Testis (tissue), 3 donors: ENCODE data around the gene CKS1B. TPM values are rescaled to one million over a fixed set of nuclear protein-coding genes. Genes with fewer than 3 reads are reported as not detected.
A peak's percentile ranks its signal among the peaks of the same experiment; 100 is the strongest.

Experiments used
- DNase-seq: peaks from one replicate; pipeline ENCODE4 v3.0.0-alpha.2; 2019
- H3K27ac ChIP-seq, 2 donors: fragments of 200-600 bp; sonication (generic); one replicate each; pipeline ENCODE4 v1.5.1; 2019
- H3K27me3 ChIP-seq: fragments of 200-600 bp; sonication (generic); one replicate; pipeline ENCODE4 v1.5.1; 2019
- H3K36me3 ChIP-seq: fragments of 200-600 bp; sonication (generic); one replicate; pipeline ENCODE4 v1.5.1; 2017; ENCODE audit warnings: low read depth; ENCODE audit errors: missing control alignments
- H3K4me1 ChIP-seq: fragments of 200-600 bp; sonication (generic); one replicate; pipeline ENCODE4 v1.5.1; 2019
- H3K4me3 ChIP-seq, 2 donors: fragments of 200-600 bp; sonication (generic); one replicate each; pipeline ENCODE4 v1.5.1; 2017 to 2019
- H3K9me3 ChIP-seq: fragments of 200-600 bp; sonication (generic); one replicate; pipeline ENCODE4 v1.5.1; 2017
- CTCF ChIP-seq, 3 experiments: fragments of 450-650 bp in 2 of 3; fragments of 200-600 bp in 1 of 3; sonication (generic) in 1 of 3; IDR thresholded peaks; one replicate each; pipeline ENCODE4 v1.5.1; 2016 to 2019; ENCODE audit warnings: antibody characterized with exemption in 3 of 3, mild to moderate bottlenecking in 2 of 3, moderate library complexity in 1 of 3
- POLR2A ChIP-seq: fragments of 450-650 bp; IDR thresholded peaks from one replicate; pipeline ENCODE4 v1.6.1; 2017; ENCODE audit warnings: antibody characterized with exemption, mild to moderate bottlenecking, moderate library complexity
- WGBS, 2 donors: methylation state at CpG; one replicate each; pipeline ENCODE4 v1.1.5; 2018; 5-methylcytosine and 5-hydroxymethylcytosine counted together
- intact Hi-C: fragments of 100-400 bp; cut with DNase I; formaldehyde crosslinking; loops from one replicate; pipeline ENCODE4 v1.15.1; 2023; ENCODE audit warnings: low total_unique reads
- polyA plus RNA-seq: library from polyadenylated mRNA; stranded (reverse); fragments of 350-450 nt; fragmentation: Illumina TruSeq; extraction: RNeasy Lipid Tissue Mini Kit (QIAGEN cat#74804); gene quantifications from one replicate; pipeline ENCODE4 v1.2.3, GENCODE V29; 2014; ENCODE audit warnings: low read depth, low replicate concordance; ENCODE audit not compliant: insufficient read depth
- total RNA-seq, 2 donors: library from RNA; depleted of rRNA; stranded (reverse); fragments of >200 nt; gene quantifications; one replicate each; pipeline ENCODE4 v1.2.3, GENCODE V29; 2016

Gene CKS1B
- total and polyA plus RNA-seq, 3 donors from 2014 or later, result 45.5 to 100 (median 84.3) TPM

GRCh38 chr1:154937988-154938386 lies 36.5 kb upstream of the CKS1B start:
- Histone ChIP-seq H3K36me3 (no peaks in the 10 kb centered on the region), H3K4me3 (no peak overlapping the region), H3K27me3 (no peaks in the 10 kb centered on the region), H3K4me1 (peaks cover 42% of the 10 kb centered on the region), H3K27ac (peak overlapping the region; percentile 98 to 99), H3K9me3 (no peaks in the 10 kb centered on the region)
- DNase-seq, result no peak
- 63 to 66% methylated on average over 8 of the region's 8 CpGs for WGBS, 2 donors
- TF ChIP-seq POLR2A, result no peak
- TF ChIP-seq CTCF (IDR thresholded peaks at IDR 0.05), result no peak
- intact Hi-C loops, result no loop called here

- Histone ChIP-seq H3K4me3 (no peak overlapping the region), H3K9me3 (no peaks in the 10 kb centered on the region), H3K27ac (peak overlapping the region; percentile 98 to 99), H3K27me3 (no peaks in the 10 kb centered on the region), H3K36me3 (no peaks in the 10 kb centered on the region), H3K4me1 (peaks cover 47% of the 10 kb centered on the region)
- intact Hi-C loops, result no loop called here
- no peak for TF ChIP-seq CTCF (IDR thresholded peaks at IDR 0.05)
- TF ChIP-seq POLR2A, result no peak
- DNase-seq, result peak; percentile 70
- WGBS, 2 donors, result 86 to 88% methylated on average over 7 of the region's 7 CpGs
Observed at GRCh38 chr1:154938604-154939399, 35.7 kb upstream of the CKS1B start.

- peak overlapping the region in 1 of 2 donors; percentile 20 for H3K27ac ChIP-seq
- no peak for DNase-seq
- no peak for TF ChIP-seq CTCF (IDR thresholded peaks at IDR 0.05)
- TF ChIP-seq POLR2A, result no peak
- WGBS, 2 donors, result 79 to 86% methylated on average over 1 of the region's 1 CpG
- no peaks in the 10 kb centered on the region for H3K27me3 ChIP-seq
- H3K4me1 ChIP-seq, result peaks cover 60% of the 10 kb centered on the region
- H3K4me3 ChIP-seq, result no peak overlapping the region
- no peaks in the 10 kb centered on the region for H3K9me3 ChIP-seq
- intact Hi-C loops, result no loop called here
- H3K36me3 ChIP-seq, result no peaks in the 10 kb centered on the region
Observed at GRCh38 chr1:154940213-154940560, 34.3 kb upstream of the CKS1B start.

GRCh38 chr1:154940651-154941194 lies 33.8 kb upstream of the CKS1B start:
- Histone ChIP-seq H3K9me3 (no peaks in the 10 kb centered on the region), H3K27me3 (no peaks in the 10 kb centered on the region), H3K4me1 (peaks cover 60% of the 10 kb centered on the region), H3K27ac (peak overlapping the region; percentile 20 to 64), H3K4me3 (no peak overlapping the region), H3K36me3 (no peaks in the 10 kb centered on the region)
- 67 to 69% methylated on average over 8 of the region's 8 CpGs for WGBS, 2 donors
- DNase-seq, result no peak
- no peak for TF ChIP-seq CTCF (IDR thresholded peaks at IDR 0.05)
- intact Hi-C loops, result no loop called here
